GM12801 (cell line): ENCODE results near the gene CTXND2.

Experiments
- TF ChIP-seq, protein P1 (sequence below): IDR thresholded peaks from one replicate; pipeline ENCODE4 v1.5.1; 2011; ENCODE audit warnings: control low read depth; ENCODE audit not compliant: insufficient read length; ENCODE audit errors: extremely low read depth

Gene CTXND2

DNA sequence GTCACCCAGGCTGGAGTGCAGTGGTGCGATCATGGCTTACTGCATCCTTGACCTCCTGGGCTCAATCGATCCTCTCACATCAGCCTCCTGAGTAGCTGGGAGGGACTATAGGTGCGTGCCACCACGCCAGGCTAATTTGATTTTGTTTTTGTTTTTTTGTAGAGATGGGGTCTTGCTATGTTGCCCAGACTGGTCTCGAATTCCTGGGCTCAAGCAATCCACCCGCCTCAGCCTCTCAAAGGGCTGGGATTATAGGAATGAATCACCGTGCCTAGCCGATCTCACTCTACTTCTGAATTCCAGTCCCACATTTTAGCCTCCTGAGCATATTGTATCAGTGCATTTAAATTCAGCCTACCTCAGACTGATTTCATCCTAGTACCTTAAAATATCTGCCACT, 1.8 kb downstream of the CTXND2 start:
- TF ChIP-seq, protein P1, sequence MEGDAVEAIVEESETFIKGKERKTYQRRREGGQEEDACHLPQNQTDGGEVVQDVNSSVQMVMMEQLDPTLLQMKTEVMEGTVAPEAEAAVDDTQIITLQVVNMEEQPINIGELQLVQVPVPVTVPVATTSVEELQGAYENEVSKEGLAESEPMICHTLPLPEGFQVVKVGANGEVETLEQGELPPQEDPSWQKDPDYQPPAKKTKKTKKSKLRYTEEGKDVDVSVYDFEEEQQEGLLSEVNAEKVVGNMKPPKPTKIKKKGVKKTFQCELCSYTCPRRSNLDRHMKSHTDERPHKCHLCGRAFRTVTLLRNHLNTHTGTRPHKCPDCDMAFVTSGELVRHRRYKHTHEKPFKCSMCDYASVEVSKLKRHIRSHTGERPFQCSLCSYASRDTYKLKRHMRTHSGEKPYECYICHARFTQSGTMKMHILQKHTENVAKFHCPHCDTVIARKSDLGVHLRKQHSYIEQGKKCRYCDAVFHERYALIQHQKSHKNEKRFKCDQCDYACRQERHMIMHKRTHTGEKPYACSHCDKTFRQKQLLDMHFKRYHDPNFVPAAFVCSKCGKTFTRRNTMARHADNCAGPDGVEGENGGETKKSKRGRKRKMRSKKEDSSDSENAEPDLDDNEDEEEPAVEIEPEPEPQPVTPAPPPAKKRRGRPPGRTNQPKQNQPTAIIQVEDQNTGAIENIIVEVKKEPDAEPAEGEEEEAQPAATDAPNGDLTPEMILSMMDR, result no peak

DNA sequence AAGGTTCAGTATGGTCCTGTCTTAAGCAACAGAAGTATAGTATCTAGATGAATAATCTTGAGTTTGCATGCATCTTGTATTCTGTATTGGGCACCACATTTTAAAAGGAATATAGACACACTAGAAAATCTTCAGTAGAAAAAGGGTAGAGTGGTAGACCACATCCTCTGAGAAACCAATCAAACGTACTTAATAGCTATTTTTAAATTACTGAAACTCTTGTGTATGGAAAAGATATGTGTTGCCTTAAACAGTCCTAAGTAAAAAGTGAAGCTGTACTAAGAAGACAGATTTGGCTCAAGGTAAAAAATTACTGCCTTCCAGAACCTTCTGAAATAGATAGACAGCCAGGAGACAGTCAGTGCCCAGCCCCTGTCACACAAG, 3.1 kb downstream of the CTXND2 start:
- TF ChIP-seq, protein P1, result no peak

DNA sequence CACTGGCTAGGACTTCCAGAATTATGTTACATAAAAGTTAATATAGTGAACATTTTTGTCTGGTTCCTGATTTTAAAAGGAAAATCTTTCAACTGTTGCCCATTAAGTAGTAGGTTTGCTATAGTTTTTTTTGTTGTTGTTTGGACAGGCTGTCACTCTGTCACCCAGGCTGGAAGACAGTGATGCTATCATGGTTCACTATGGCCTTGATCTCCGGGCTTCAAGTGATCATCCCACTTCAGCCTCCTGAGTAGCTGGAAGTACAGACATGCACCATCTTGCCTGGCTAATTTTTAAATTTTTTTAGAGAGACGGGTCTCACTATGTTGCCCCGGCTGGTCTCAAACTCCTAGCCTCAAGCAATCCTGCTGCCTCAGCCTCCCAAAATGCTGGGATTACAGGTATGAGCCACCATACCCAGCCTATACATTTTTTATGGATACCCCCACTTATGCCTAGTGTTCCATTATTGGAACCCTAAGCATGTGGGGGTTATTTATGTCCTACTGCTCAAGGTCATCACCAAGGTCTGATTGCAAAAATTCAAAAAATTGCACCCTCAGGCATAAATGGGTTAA, 6.5 kb downstream of the CTXND2 start:
- TF ChIP-seq, protein P1, result no peak

DNA sequence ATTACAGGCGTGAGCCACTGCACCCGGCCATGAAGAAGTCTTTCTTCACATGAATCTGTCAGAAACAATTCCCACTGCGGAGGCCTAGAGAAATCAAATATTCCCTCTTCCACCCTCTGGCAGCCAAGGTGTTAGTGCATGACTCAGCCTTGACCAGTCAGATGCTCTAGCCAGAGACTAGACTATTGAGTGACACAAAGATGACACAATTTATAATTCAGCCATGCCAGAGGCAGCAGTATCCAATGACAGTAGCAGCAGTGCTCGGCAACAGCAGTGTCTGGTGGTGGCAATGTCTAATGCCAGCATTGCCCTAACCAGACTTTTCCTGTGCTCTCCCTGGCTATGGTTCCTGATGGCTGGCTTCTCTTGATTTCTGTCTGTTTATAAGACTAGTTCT, 8.7 kb downstream of the CTXND2 start:
- TF ChIP-seq, protein P1, result no peak

DNA sequence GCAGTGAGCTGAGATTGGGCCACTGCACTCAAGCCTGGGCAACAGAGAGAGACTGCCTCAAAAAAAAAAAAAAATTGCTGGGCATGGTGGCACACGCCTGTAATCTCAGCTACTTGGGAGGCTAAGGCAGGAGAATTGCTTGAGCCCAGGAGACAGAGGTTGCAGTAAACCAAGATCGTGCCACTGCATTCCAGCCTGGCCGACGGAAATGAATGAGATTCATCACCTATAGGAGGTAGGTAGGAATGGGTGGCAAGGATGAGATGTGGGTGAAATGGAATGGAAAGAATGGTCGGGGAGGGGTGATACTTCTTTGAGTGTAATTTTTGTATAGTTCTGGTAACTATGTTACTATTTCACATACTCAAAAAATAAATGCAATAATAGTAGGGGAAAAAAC, 15.4 kb downstream of the CTXND2 start:
- TF ChIP-seq, protein P1, result no peak

DNA sequence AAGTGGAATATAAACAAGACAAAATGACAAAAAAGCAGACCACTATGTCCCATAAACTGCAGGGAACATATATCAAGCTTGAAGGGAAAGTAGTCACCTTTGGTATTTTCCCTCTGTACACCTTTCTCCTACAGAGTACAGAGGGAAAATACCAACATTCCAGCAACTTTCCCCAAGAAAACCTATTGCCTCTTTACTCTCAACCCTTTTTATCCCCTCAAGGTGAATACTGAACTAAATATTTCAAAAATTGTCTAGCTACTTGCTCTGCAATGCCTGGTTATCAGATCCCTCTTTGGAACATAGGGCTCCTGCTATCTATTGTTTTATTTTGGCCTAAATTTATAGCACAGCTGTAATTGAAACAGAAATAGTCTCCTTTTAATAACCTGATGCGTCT, 15.8 kb downstream of the CTXND2 start:
- TF ChIP-seq, protein P1, result no peak

DNA sequence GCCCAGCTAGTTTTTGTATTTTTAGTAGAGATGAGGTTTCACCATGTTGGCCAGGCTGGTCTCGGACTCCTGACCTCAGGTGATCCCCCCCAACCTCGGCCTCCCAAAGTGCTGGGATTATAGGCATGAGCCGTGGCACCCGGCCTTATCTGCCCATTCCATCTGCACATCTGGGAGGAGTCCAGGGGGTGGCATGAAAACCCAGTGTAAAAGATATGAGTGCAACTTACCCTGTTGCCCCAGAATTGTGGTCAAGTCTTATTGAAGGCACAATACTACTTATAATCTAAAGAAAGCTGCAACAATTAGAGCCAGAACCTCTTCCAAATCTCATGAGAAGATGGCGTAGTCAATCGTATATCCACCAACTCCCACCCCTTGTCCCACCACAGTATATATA, 18.4 kb downstream of the CTXND2 start:
- TF ChIP-seq, protein P1, result no peak
